Astrocyte of the cerebellum (primary cell): ENCODE data around the gene COG4.
"Not testable (repeated sequence)": the region's sequence is repeated elsewhere in the genome, so short reads cannot be mapped to it uniquely, and the experiment has no call there.

Experiments used
- DNase-seq: peaks from one replicate; pipeline ENCODE4 v3.0.0-alpha.2; 2011; ENCODE audit warnings: low read depth
- H3K4me3 ChIP-seq: 2 replicates; pipeline ENCODE4 v1.5.1; 2011; ENCODE audit warnings: mild to moderate bottlenecking, low read depth, low read length, moderate library complexity
- in situ Hi-C: cut with HindIII; loops from 2 replicates; pipeline ENCODE4 v1.10.0; 2017; ENCODE audit warnings: low sequenced_read_pairs
- TF ChIP-seq, protein P1 (sequence below): IDR thresholded peaks from 2 replicates; pipeline ENCODE4 v1.5.1; 2012; ENCODE audit warnings: low read length, low read depth, moderate library complexity, mild to moderate bottlenecking; ENCODE audit errors: missing control alignments

Gene COG4

GRCh38 chr16:70529051-70529777, 5.9 kb upstream of the COG4 start:
- no peak overlapping the region for H3K4me3 ChIP-seq
- DNase-seq, result peak; percentile 49
- TF ChIP-seq, protein P1, sequence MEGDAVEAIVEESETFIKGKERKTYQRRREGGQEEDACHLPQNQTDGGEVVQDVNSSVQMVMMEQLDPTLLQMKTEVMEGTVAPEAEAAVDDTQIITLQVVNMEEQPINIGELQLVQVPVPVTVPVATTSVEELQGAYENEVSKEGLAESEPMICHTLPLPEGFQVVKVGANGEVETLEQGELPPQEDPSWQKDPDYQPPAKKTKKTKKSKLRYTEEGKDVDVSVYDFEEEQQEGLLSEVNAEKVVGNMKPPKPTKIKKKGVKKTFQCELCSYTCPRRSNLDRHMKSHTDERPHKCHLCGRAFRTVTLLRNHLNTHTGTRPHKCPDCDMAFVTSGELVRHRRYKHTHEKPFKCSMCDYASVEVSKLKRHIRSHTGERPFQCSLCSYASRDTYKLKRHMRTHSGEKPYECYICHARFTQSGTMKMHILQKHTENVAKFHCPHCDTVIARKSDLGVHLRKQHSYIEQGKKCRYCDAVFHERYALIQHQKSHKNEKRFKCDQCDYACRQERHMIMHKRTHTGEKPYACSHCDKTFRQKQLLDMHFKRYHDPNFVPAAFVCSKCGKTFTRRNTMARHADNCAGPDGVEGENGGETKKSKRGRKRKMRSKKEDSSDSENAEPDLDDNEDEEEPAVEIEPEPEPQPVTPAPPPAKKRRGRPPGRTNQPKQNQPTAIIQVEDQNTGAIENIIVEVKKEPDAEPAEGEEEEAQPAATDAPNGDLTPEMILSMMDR, result peak; percentile 37
- in situ Hi-C loops, result loop anchor here (25.0 kb wide), 1 partner anchor 233 kb away; no protein-coding TSS in a partner anchor

- TF ChIP-seq, protein P1, result no peak
- no peak overlapping the region for H3K4me3 ChIP-seq
Measured at GRCh38 chr16:70527315-70527996, 4.1 kb upstream of the COG4 start.

GRCh38 chr16:70526403-70526802, 3.0 kb upstream of the COG4 start:
- TF ChIP-seq, protein P1, result no peak
- no peak overlapping the region for H3K4me3 ChIP-seq
- no peak for DNase-seq
- in situ Hi-C loops, result loop anchor here (25.0 kb wide), 1 partner anchor 236 kb away; no protein-coding TSS in a partner anchor

More at GRCh38 chr16:70527315-70527996, 4.1 kb upstream of the COG4 start:
- DNase-seq, result no peak
- in situ Hi-C loops, result loop anchor here (25.0 kb wide), 1 partner anchor 235 kb away; no protein-coding TSS in a partner anchor

GRCh38 chr16:70524399-70524825, 1.1 kb upstream of the COG4 start:
- DNase-seq, in situ Hi-C loops: not testable (repeated sequence)
- H3K4me3 ChIP-seq, result peak overlapping the region; percentile 61

- in situ Hi-C loops, result no loop called here
- TF ChIP-seq, protein P1, result no peak
- no peak for DNase-seq
- peak within 1 kb of the TSS; percentile 61 for H3K4me3 ChIP-seq
Measured at GRCh38 chr16:70523743-70524398, 517 bp upstream of the COG4 start, which contains the start of gene SF3B3. TSS of gene SF3B3 (plus strand) at chr16:70523816. CDS start at chr16:70526657, 2,841 bp downstream.

DNA sequence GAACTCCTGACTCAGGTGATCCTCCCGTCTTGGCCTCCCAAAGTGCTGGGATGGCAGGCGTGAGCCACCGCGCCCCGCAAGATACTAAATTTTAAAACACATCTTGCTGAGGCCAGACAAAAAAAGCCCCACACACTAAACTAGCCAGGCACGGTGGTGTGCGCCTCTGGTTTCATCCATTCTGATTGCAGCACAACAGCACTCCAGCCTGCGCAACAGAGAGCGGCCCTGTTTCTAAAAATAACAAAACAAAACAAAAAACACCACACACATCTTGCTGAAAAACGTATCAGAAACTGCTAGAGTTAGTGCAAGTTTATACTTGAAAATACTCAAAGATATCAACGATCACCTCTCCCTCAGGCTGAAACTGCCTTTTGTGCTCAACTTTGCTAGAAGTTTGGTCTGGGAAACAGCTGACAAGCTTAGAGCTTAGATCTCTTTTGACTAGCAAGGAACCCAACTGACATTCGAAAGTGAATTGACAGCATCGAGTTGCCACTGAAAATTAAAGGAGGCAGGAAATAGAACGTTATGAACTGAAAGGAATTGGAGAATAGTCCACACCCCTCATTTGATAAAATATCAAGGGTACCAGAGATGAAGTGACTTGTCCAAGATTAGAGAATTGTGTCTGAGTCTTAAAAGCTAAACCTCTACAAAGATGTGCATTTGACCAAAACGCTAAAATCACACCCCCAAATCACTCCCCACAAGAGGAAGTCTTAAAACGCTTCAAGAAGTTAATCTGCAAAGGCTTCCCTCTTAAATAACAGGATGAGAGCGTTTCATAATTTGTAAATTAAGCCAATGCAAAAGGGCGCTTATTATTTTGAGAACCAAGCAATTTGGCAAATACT, 908 bp downstream of the COG4 start:
- in situ Hi-C loops, result no loop called here
- DNase-seq, result no peak
- H3K4me3 ChIP-seq, result peak overlapping the region; percentile 61

More for the DNA sequence above, 908 bp downstream of the COG4 start:
- TF ChIP-seq, protein P1, result no peak
